Stimulated activated CD4-positive, alpha-beta T cell treated with anti-CD3 and anti-CD28 coated beads, Interleukin-4, amount 100 ng/mL, for 4 hours (primary cell): ENCODE measurements around the gene HSP90AB1.
A peak's percentile ranks its signal among the peaks of the same experiment; 100 is the strongest.

ENCODE experiments used
- DNase-seq, 2 experiments: peaks; one replicate each; pipeline ENCODE4 v3.0.0-alpha.2; 2020

HSP90AB1 gene

DNA sequence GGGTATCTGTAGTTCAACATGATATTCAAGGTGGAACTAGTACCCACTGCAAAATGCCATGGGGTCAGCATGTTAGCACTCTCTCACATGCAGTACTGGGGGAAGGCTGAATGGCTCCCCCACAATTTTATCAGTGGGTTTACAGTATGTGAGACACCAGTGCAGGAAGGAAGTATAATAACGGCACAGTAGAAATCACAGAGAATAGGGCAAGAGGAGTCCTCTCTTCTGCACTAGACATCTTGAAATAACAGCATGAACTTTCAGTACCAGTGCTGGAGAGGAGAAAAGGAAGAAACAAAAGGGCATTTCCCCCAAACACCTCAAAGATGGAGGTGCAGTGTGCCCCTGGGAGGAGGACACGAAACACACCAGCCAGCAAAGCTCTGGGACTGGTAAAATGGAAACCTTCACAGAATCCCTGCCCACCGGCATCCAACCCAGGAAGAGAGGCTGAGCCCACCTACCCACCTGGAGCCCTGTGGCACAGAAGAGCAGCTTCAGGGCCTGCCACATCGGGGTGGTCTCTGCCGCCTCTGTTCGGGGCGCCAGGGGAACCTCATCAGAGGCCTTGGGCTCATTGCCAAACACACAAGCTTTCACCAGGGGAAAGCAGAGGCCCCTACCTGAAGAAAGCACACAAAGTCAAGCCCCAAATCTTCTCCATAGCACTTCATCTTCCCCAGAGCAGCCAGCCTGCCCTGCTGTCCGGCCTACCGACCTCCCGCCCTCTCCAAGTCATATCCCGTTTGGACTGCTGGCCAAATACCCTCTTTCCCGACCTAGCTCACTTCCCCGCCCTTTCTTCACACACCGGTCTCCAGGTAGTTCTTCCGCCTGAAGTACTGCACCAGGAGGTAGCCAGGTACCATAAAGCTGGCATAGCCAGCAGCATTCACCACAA, 9.2 kb downstream of the HSP90AB1 start:
- DNase-seq, result no peak

DNA sequence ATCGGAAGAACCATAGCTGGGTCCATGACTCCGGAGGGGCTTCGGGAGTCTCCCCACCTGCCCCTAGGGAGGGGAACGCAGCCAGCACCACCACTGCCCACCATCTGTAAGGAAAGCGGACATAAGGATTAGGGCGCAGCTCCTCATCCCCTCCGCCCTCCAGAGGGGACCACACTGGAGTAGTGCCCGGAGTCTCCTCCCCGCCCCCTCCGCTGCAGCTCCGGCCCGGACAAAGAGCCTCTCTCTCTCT, 9.8 kb downstream of the HSP90AB1 start:
- peak in 1 of 2 experiments; percentile 37 for DNase-seq

- peak; percentile 57 to 66 for DNase-seq
These were observed 10.3 kb downstream of the HSP90AB1 start, which contains the start of gene SLC35B2 for GRCh38 chr6:44257025-44257752. Gene SLC35B2, minus strand, starts transcription at chr6:44257528. Its CDS starts 118 bp downstream, at chr6:44257410.

DNA sequence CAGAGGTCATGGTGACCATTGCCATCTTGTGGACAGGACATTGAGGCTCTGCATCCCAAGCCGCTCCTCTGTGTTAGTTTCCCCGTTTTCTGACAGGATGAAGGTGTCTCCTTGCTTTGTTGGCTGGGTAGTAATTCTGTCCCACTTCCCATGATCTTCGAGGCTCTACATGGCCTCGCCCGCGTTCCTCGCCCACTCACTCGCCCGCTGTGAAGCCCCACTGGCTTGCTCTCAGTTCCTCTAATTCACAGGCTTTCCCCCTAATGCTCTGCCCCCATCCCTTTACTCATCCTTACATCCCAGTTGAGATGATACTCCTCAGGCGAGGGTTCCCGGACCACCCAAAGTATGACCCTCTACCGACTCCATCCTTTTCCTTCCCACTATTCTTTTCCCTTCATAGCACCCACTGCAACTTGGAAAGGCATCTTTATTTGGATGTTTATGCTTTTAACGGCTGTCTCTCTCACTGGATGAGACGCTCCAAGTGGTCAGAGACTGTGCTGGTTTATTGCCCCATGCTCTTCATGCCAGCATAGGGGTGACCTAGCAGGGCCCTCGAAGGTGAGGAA, 10.9 kb downstream of the HSP90AB1 start:
- no peak for DNase-seq

DNA sequence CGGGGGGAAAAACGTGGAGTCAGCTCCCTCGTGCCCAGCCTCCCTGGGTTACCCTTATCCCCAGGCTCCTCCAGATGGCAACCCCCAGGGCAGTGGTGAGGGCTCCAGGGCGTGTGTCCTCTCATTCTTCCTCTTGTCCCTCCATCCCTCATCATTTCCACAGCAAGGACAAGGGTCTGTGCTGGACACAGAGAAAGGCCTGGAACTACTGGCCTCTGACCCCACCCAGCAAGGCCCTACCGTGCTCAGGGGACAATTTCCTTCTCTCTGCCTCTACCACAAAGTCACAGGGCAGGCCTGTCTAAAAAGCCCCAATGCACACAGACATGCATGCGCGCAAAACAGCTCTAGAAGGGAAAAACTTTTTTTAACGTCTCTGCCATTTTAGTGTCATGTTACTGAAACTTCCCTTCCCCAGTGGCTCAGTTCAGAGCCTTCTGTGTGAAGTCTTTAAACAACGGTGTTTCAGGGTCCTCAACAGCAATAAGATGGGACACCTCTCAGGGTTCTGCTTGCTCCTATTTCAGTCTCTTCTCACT, 11.5 kb downstream of the HSP90AB1 start:
- DNase-seq, result no peak

- DNase-seq, result no peak
These were observed 12.0 kb downstream of the HSP90AB1 start for GRCh38 chr6:44258921-44259320.

DNA sequence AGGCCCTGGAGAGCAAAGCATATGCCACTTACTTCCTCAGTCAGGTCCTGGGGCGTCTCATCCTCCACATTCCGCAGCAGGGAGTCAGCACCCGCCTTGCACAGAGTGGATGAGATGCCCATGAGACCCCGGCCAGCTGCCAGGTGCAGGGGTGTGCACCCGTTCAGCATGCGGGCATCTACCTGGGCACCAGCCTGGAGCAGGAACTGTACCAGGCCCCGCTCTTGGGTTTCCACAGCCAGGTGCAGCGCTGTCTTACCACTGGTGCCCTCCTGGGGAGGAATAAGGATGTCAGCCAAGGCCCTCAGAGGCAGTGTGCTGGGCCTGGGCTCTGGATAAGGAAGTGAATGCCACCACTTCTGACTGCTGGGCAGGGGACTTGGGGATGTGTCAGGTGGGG, 13.1 kb downstream of the HSP90AB1 start:
- no peak for DNase-seq

- DNase-seq, result no peak
These were observed 13.8 kb downstream of the HSP90AB1 start for GRCh38 chr6:44260451-44261297.

DNA sequence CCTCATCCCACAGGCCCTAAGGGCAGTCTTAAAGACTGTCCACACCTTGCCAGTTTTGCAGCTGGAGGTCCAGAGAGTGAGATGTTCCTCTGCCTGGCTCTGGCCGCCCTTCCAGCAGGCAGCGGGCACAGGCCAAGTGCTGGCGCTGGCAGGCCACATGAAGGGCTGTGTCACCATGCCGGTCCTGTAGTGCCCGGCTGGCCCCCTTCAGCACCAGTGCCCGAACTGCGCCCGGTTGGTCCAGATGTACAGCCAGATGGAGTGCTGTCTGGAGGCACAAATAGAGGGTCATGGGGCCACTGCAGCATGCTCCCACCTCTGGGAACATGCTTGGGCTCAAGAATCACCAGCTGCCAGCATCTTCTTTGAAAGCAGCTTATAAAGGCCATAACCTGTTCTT, 14.7 kb downstream of the HSP90AB1 start:
- DNase-seq, result no peak

DNA sequence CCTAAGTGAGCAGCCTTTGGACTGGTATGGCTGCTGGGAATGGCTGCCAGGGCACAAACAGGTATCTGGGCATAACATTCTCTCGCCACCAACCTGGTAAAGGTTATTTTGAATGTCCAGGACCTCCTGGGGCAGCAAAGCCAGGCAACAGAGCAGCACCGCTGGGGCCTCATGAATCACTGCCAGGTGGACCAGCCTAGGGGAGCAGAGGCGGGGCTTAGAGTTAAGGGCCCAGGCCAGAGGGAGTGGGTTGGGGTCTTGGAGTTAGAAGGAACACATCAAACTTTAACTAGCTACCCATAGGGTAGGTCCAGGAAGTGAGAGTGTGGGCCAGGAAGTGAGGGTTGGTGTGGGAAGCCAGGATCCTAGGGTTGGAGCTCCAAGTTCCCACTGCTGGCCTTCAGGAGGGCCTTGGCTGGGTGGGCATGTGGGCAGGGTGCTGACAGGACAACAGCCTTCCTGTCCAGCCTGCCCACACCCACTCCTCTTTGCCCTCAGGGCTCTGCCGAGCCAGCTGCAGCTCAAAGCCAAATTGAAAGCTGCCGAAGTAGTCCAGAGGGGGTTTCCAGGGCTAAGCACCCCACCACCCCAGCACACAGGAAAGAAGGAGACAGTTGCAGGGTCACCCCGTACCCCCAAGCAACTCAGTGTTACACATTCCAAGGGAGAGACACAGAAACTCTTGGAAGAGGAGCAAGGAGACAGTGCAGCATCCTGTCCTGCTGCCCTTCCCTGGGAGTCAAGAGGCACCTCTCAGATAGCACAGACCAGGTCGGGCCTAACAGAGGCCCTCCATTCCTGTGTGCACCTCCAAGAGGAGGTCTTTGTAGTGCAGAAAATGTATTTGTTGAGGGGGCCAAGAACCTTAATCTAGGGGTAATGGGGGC, 15.8 kb downstream of the HSP90AB1 start:
- DNase-seq, result no peak

DNA sequence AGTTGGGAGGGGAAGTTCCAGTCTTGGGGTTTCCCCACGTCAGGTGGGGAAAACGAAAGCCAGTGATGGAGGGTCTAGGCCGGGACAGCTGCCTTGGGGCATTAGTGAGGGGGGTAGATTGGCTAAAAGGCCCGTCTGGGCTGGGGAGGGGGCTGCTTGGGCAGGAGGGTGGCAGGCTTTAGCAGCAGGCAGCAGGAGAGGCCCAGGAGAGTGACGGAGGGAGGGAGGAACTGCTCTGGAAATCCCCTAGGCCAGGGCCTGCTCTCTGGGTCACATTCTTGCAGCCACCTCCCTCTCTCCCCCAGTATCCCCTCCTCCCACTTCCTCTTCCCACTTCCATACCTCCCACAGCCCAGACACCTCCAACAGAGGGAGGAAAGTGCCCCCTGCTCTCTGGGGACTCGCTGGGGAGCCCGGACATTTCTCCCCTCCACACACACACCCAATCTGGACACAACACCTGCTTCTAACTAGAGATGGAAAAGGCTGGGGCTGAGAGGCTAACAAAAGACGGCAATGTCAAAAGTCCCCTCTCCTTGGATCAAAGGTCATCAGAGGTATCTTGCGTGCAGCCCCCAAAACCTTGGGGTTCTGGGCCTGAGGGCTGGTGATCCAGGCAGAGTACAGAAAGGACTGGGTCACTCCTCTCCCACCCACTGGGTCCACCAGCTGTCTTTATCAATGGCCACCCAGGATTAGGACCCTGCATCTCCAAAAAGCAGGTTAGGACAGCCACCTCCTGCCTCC, 16.6 kb downstream of the HSP90AB1 start:
- DNase-seq, result peak in 1 of 2 experiments; percentile 34

- DNase-seq, result peak in 1 of 2 experiments; percentile 29
These were observed 17.5 kb downstream of the HSP90AB1 start for GRCh38 chr6:44264154-44265006.

GRCh38 chr6:44265007-44265721, 18.3 kb downstream of the HSP90AB1 start, which contains the start of gene NFKBIE:
Gene NFKBIE, minus strand, starts transcription at chr6:44265551. Its CDS starts 205 bp downstream, at chr6:44265346.
- peak; percentile 95 to 97 for DNase-seq

- no peak for DNase-seq
These were observed 18.9 kb downstream of the HSP90AB1 start for GRCh38 chr6:44265722-44266233.

DNA sequence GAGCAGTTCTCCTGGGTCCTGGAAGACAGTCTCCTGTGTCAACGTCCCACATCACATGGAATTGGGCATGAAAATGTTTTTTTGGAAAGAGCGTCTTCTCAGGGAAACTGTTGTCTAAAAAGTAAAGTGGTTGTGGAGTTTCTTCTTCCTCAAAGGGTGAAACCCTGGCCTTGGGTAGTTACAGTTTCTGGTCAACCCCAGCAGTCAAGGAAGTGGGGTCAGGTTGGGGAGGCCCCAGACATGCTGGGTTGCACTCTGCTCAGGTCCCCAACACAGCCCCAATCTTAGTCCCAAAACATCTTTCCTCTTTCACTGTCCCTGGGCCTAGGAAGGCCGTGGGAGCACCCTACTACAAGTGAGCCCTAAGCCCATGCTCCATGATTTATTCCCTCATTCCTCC, 19.4 kb downstream of the HSP90AB1 start:
- no peak for DNase-seq

- no peak for DNase-seq
These were observed 20.4 kb downstream of the HSP90AB1 start for GRCh38 chr6:44267252-44267651.

- peak; percentile 48 to 56 for DNase-seq
These were observed 21.3 kb downstream of the HSP90AB1 start for GRCh38 chr6:44268095-44268628.

DNA sequence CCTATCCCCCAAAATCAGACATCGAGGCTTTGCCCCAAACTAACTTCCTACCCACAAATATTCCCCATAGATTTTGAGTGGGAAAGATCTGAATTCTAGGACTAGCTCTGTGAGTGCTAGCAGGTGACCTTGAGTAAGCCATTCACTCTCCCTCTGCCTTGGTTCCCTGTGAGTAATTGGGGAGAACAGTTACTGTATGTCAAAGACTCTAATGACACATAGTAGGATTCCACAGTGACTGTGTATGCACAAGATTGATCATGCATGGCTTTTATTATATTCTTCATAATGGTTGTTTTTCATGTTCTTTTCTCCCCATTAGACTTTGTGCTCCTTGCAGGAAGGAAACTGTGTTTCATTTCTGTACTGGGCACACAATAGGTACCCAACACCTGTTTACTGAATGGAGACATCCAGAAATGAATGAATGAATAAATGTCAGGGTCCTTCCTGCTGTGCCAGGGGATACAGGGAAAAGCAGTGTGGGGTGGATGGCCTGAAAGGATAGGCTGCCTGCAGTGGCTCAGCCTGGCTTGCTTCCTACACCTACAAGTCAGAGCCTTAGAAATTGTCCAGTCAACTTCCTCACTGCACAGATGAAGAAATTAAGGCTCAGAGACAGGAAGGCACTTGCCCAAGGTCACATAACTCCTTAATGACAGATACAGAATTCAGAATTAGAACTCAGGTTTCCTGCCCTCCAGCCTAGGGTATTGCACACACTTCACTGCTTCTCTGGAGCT, 22.4 kb downstream of the HSP90AB1 start:
- DNase-seq, result no peak
